Liver (tissue), 9 donors: ENCODE results near the gene RASL10B. TPM values are rescaled to one million over a fixed set of nuclear protein-coding genes. Genes with fewer than 3 reads are reported as not detected.

Experiments used
- DNase-seq: peaks from one replicate; pipeline ENCODE4 v3.0.0-alpha.2; 2017; ENCODE audit warnings: low spot score
- H3K27ac ChIP-seq, 2 donors: one replicate each; pipeline ENCODE4 v1.7.0; 2013; ENCODE audit warnings: inconsistent platforms in 2 of 2, low read length in 2 of 2, control low read depth in 1 of 2, low read depth in 1 of 2, mild to moderate bottlenecking in 1 of 2
- H3K27me3 ChIP-seq, 4 donors: one replicate each; pipeline versions ENCODE4 v1.6.1 to v1.7.0; 2013; ENCODE audit warnings: low read length in 3 of 4, inconsistent platforms in 1 of 4, mild to moderate bottlenecking in 1 of 4, moderate library complexity in 1 of 4; ENCODE audit not compliant: control insufficient read depth in 4 of 4, insufficient read depth in 4 of 4
- H3K36me3 ChIP-seq, 4 donors: one replicate each; pipeline versions ENCODE4 v1.6.1 to v1.7.0; 2013; ENCODE audit warnings: low read length in 3 of 4, mild to moderate bottlenecking in 3 of 4, low read depth in 1 of 4, moderate library complexity in 1 of 4; ENCODE audit not compliant: control insufficient read depth in 4 of 4, insufficient read depth in 3 of 4
- H3K4me1 ChIP-seq, 4 donors: one replicate each; pipeline versions ENCODE4 v1.6.1 to v1.7.0; 2013; ENCODE audit warnings: low read length in 3 of 4, mild to moderate bottlenecking in 3 of 4, moderate library complexity in 1 of 4; ENCODE audit not compliant: control insufficient read depth in 4 of 4, insufficient read depth in 4 of 4
- H3K4me3 ChIP-seq, 3 donors: one replicate each; pipeline versions ENCODE4 v1.6.1 to v1.7.0; 2013; ENCODE audit warnings: low read length in 3 of 3, control low read depth in 1 of 3, low read depth in 1 of 3, mild to moderate bottlenecking in 1 of 3
- H3K9ac ChIP-seq, 2 donors: one replicate each; pipeline ENCODE4 v1.7.0; 2013; ENCODE audit warnings: low read length in 2 of 2, mild to moderate bottlenecking in 2 of 2, moderate library complexity in 2 of 2, control low read depth in 1 of 2, low read depth in 1 of 2
- H3K9me3 ChIP-seq, 4 donors: one replicate each; pipeline versions ENCODE4 v1.6.1 to v1.7.0; 2013; ENCODE audit warnings: low read length in 3 of 4; ENCODE audit not compliant: control insufficient read depth in 4 of 4
- ATF3 ChIP-seq: IDR thresholded peaks from 2 replicates; pipeline ENCODE4 v1.6.1; 2016; ENCODE audit warnings: antibody characterized with exemption
- CTCF ChIP-seq: fragments of 150-350 bp; IDR thresholded peaks from 2 replicates; pipeline ENCODE4 v1.5.1; 2017; ENCODE audit warnings: improper control_type of control experiment, low read depth, low read length; ENCODE audit not compliant: missing input control
- EGR1 ChIP-seq, 2 donors: IDR thresholded peaks; 2 replicates each; pipeline ENCODE4 v1.6.1; 2016 to 2018; ENCODE audit warnings: antibody characterized with exemption in 2 of 2, low read depth in 2 of 2
- FOXA1 ChIP-seq: IDR thresholded peaks from 2 replicates; pipeline ENCODE4 v1.6.1; 2016; ENCODE audit warnings: antibody characterized with exemption
- FOXA2 ChIP-seq: IDR thresholded peaks from 2 replicates; pipeline ENCODE4 v1.6.1; 2016; ENCODE audit warnings: antibody characterized with exemption
- GABPA ChIP-seq, 2 donors: IDR thresholded peaks in 1 of 2; conservative IDR thresholded peaks in 1 of 2; 2 replicates each; pipeline ENCODE4 v1.6.1; 2016; ENCODE audit warnings: antibody characterized with exemption in 2 of 2, mild to moderate bottlenecking in 1 of 2, moderate library complexity in 1 of 2
- HNF4G ChIP-seq: IDR thresholded peaks from 2 replicates; pipeline ENCODE4 v1.6.1; 2016; ENCODE audit warnings: antibody characterized with exemption
- JUND ChIP-seq, 2 donors: IDR thresholded peaks; 2 replicates each; pipeline ENCODE4 v1.6.1; 2016; ENCODE audit warnings: antibody characterized with exemption in 2 of 2
- MAX ChIP-seq: IDR thresholded peaks from 2 replicates; pipeline ENCODE4 v1.6.1; 2016; ENCODE audit warnings: antibody characterized with exemption
- NR2F2 ChIP-seq: IDR thresholded peaks from 2 replicates; pipeline ENCODE4 v1.6.1; 2016; ENCODE audit warnings: antibody characterized with exemption
- RAD21 ChIP-seq, 2 donors: IDR thresholded peaks; 2 replicates each; pipeline ENCODE4 v1.6.1; 2016; ENCODE audit warnings: antibody characterized with exemption in 2 of 2, mild to moderate bottlenecking in 2 of 2
- REST ChIP-seq: IDR thresholded peaks from 2 replicates; pipeline ENCODE4 v1.6.1; 2016; ENCODE audit warnings: antibody characterized with exemption, mild to moderate bottlenecking
- RXRA ChIP-seq, 2 donors: IDR thresholded peaks; 2 replicates each; pipeline ENCODE4 v1.6.1; 2017 to 2018; ENCODE audit warnings: antibody characterized with exemption in 2 of 2, mild to moderate bottlenecking in 1 of 2
- TAF1 ChIP-seq: conservative IDR thresholded peaks from 2 replicates; pipeline ENCODE4 v1.6.1; 2016; ENCODE audit warnings: antibody characterized with exemption, mild to moderate bottlenecking
- YY1 ChIP-seq: IDR thresholded peaks from 2 replicates; pipeline ENCODE4 v1.6.1; 2016; ENCODE audit warnings: antibody characterized with exemption, mild to moderate bottlenecking
- ZBTB33 ChIP-seq: IDR thresholded peaks from 2 replicates; pipeline ENCODE4 v1.6.1; 2016; ENCODE audit warnings: antibody characterized with exemption
- whole genome bisulfite sequencing: extraction: QIAGEN DNeasy Blood & Tissue Kit; methylation state at CpG from one replicate; pipeline ENCODE4 v1.1.7; 2013; 5-methylcytosine and 5-hydroxymethylcytosine counted together
- polyA plus RNA-seq, 2 donors: library from polyadenylated mRNA; stranded (reverse) in 1 of 2; unstranded in 1 of 2; fragments of 200-250 nt in 1 of 2; fragments of >200 nt in 1 of 2; fragmentation: Nextera tagmentation in 1 of 2; extraction: Ambion mirVana in 1 of 2; gene quantifications; one replicate each; pipeline versions ENCODE4 v1.2.1 to v1.2.3, GENCODE V29; 2013 to 2015
- total RNA-seq, 2 donors: library from RNA; depleted of rRNA; stranded (reverse); fragments of >200 nt; gene quantifications; one replicate each; pipeline ENCODE4 v1.2.3, GENCODE V29; 2014
- donor health status: healthy.
- donor health status: healthy.
- donor health status: healthy.
- donor health status: healthy.
- donor health status: healthy.

The RASL10B gene
- total and polyA plus RNA-seq, 4 donors, result 0.42 to 3.8 (median 2.2) TPM

GRCh38 chr17:35723735-35724134, 7.7 kb upstream of the RASL10B start:
- Histone ChIP-seq H3K27ac (no peak overlapping the region), H3K27me3 (no peaks in the 10 kb centered on the region), H3K9me3 (no peaks in the 10 kb centered on the region), H3K4me1 (no peaks in the 10 kb centered on the region), H3K9ac (no peak overlapping the region), H3K4me3 (no peak overlapping the region), H3K36me3 (peaks cover 0 to 24% (median 21%) of the 10 kb centered on the region in 4 donors)
- DNase-seq, result no peak
- 98% methylated on average over 2 of the region's 2 CpGs for WGBS
- TF ChIP-seq REST, result no peak
- TF ChIP-seq MAX, result no peak
- no peak for TF ChIP-seq NR2F2
- no peak for TF ChIP-seq ATF3
- no peak for TF ChIP-seq HNF4G
- TF ChIP-seq GABPA (IDR thresholded peaks at IDR 0.05 in 1 of 2, conservative IDR thresholded peaks at IDR 0.05 in 1 of 2), result no peak
- TF ChIP-seq RXRA (IDR thresholded peaks at IDR 0.05), result no peak
- no peak for TF ChIP-seq JUND (IDR thresholded peaks at IDR 0.05)
- no peak for TF ChIP-seq CTCF
- no peak for TF ChIP-seq ZBTB33
- no peak for TF ChIP-seq EGR1 (IDR thresholded peaks at IDR 0.05; ENCODE audit: low read depth in 2 of 2)
- TF ChIP-seq FOXA2, result no peak
- no peak for TF ChIP-seq RAD21 (IDR thresholded peaks at IDR 0.05)
- no peak for TF ChIP-seq FOXA1
- TF ChIP-seq YY1, result no peak

GRCh38 chr17:35725058-35725457, 6.4 kb upstream of the RASL10B start:
- no peak for DNase-seq
- H3K4me3 ChIP-seq, result no peak overlapping the region
- no peaks in the 10 kb centered on the region for H3K4me1 ChIP-seq
- TF ChIP-seq ATF3 (no peak), TAF1 (no peak), FOXA2 (no peak), MAX (no peak), GABPA (IDR thresholded peaks at IDR 0.05 in 1 of 2, conservative IDR thresholded peaks at IDR 0.05 in 1 of 2) (no peak)
- H3K27me3 ChIP-seq, result no peaks in the 10 kb centered on the region
- no peak overlapping the region for H3K9ac ChIP-seq
- peaks cover 0 to 24% (median 21%) of the 10 kb centered on the region in 4 donors for H3K36me3 ChIP-seq
- H3K9me3 ChIP-seq, result no peaks in the 10 kb centered on the region
- no peak overlapping the region for H3K27ac ChIP-seq
- 93% methylated on average over 4 of the region's 4 CpGs for WGBS
